Hepatocyte (in vitro differentiated cells): ENCODE results near the gene HKDC1.

Source experiments
- CTCF ChIP-seq: fragments of 200-600 bp; sonication (generic); IDR thresholded peaks from 2 replicates; pipeline ENCODE4 v1.5.1; 2016; ENCODE audit warnings: antibody characterized with exemption, mild to moderate bottlenecking; ENCODE audit not compliant: poor library complexity
- EZH2 ChIP-seq: fragments of 200-600 bp; sonication (generic); IDR thresholded peaks from 2 replicates; pipeline ENCODE4 v1.6.1; 2016; ENCODE audit warnings: antibody characterized with exemption, mild to moderate bottlenecking, borderline replicate concordance
- EZH2phosphoT487 ChIP-seq: fragments of 200-600 bp; sonication (generic); IDR thresholded peaks from one replicate; pipeline ENCODE4 v1.6.1; 2018; ENCODE audit warnings: antibody characterized with exemption, mild to moderate bottlenecking, low read depth, moderate library complexity; ENCODE audit not compliant: unreplicated experiment, severe bottlenecking

GRCh38 chr10:69262292-69262751, 42.2 kb downstream of the HKDC1 start:
- TF ChIP-seq CTCF (no peak), EZH2 (no peak), EZH2phosphoT487 (no peak)
